Osteocyte (in vitro differentiated cells): Measurements from ENCODE around the gene ZFAND2A. TPM values are rescaled to one million over a fixed set of nuclear protein-coding genes. Genes with fewer than 3 reads are reported as not detected.

ENCODE experiments used
- DNase-seq: peaks from one replicate; pipeline ENCODE4 v3.0.0; 2021; ENCODE audit warnings: mixed read lengths; ENCODE audit not compliant: unreplicated experiment; ENCODE audit errors: extremely low spot score
- H3K27ac Mint-ChIP-seq: one replicate; pipeline ENCODE4 v1.8.0; 2021; ENCODE audit warnings: mild to moderate bottlenecking, mixed read lengths; ENCODE audit not compliant: unreplicated experiment
- H3K27me3 Mint-ChIP-seq: one replicate; pipeline ENCODE4 v1.8.0; 2021; ENCODE audit warnings: mixed read lengths; ENCODE audit not compliant: unreplicated experiment
- H3K36me3 Mint-ChIP-seq: one replicate; pipeline ENCODE4 v1.8.0; 2021; ENCODE audit warnings: mixed read lengths; ENCODE audit not compliant: unreplicated experiment
- H3K4me1 Mint-ChIP-seq: one replicate; pipeline ENCODE4 v1.8.0; 2021; ENCODE audit warnings: mixed read lengths; ENCODE audit not compliant: unreplicated experiment
- H3K4me3 Mint-ChIP-seq: one replicate; pipeline ENCODE4 v1.8.0; 2021; ENCODE audit warnings: mild to moderate bottlenecking, moderate library complexity, mixed read lengths; ENCODE audit not compliant: unreplicated experiment
- H3K9me3 Mint-ChIP-seq: one replicate; pipeline ENCODE4 v1.8.0; 2021; ENCODE audit warnings: mixed read lengths; ENCODE audit not compliant: unreplicated experiment
- total RNA-seq: library from RNA; stranded (reverse); gene quantifications from 2 replicates; pipeline ENCODE4 v1.2.1, GENCODE V29; 2021
- TF ChIP-seq, protein P1 (sequence below): fragments of 200-600 bp; sonication (generic); IDR thresholded peaks from 2 replicates; pipeline ENCODE4 v1.5.0; 2021; ENCODE audit warnings: antibody characterized with exemption, mild to moderate bottlenecking, moderate library complexity

The ZFAND2A gene
- total RNA-seq, 1 donor from 2014 or later = 18.3 TPM

DNA sequence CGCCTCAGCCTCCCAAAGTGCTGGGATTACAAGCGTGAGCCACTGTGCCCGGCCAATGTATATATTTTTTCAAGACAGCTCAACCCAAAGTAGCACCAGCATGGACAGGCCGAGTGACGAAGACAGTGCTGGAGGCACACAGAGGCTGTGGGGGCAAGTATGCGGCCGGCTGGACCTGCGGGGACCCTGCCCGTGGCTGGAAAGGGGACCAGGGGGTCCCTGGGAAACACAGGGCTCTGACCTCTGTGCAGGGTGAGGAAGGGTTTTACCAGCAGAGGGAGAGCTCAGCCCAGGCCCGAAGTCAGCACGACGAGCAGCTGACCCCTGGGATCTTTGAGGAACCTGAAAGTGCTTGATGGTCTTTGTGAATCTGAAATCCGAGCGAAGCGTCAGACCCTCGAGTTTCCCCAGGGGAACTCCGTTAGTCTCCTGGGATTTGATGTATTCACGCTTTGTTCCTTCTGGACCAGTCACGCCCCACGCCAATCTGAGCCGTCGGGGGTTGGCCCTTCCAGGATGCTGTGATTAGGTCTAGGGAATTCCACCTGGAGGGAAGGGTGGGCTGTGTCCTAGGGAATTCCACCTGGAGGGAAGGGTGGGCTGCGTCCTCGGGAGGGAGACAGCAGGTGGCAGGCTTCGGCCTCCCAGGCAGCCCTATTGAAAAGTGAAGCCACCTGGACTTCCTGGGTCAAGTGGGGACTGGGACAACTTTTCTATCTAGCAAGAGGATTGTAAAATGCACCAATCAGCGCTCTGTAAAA is 10.9 kb upstream of the ZFAND2A start:
- H3K27ac Mint-ChIP-seq = no peak overlapping the region

GRCh38 chr7:1169409-1170368 is 9.7 kb upstream of the ZFAND2A start:
- Mint-ChIP-seq H3K36me3 (no peaks in the 10 kb centered on the region), H3K9me3 (no peaks in the 10 kb centered on the region), H3K27ac (no peak overlapping the region), H3K4me3 (no peak overlapping the region), H3K4me1 (no peaks in the 10 kb centered on the region), H3K27me3 (no peaks in the 10 kb centered on the region)
- DNase-seq = no peak
- TF ChIP-seq, protein P1, sequence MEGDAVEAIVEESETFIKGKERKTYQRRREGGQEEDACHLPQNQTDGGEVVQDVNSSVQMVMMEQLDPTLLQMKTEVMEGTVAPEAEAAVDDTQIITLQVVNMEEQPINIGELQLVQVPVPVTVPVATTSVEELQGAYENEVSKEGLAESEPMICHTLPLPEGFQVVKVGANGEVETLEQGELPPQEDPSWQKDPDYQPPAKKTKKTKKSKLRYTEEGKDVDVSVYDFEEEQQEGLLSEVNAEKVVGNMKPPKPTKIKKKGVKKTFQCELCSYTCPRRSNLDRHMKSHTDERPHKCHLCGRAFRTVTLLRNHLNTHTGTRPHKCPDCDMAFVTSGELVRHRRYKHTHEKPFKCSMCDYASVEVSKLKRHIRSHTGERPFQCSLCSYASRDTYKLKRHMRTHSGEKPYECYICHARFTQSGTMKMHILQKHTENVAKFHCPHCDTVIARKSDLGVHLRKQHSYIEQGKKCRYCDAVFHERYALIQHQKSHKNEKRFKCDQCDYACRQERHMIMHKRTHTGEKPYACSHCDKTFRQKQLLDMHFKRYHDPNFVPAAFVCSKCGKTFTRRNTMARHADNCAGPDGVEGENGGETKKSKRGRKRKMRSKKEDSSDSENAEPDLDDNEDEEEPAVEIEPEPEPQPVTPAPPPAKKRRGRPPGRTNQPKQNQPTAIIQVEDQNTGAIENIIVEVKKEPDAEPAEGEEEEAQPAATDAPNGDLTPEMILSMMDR = peak; percentile 46

More for the DNA sequence above, 10.9 kb upstream of the ZFAND2A start:
- H3K36me3 Mint-ChIP-seq = no peaks in the 10 kb centered on the region
- no peak for DNase-seq
- H3K4me3 Mint-ChIP-seq = no peak overlapping the region
- H3K9me3 Mint-ChIP-seq = no peaks in the 10 kb centered on the region
- TF ChIP-seq, protein P1 = no peak
- H3K4me1 Mint-ChIP-seq = peaks cover 2% of the 10 kb centered on the region
- no peaks in the 10 kb centered on the region for H3K27me3 Mint-ChIP-seq

- H3K4me1 Mint-ChIP-seq = no peaks in the 10 kb centered on the region
- no peaks in the 10 kb centered on the region for H3K9me3 Mint-ChIP-seq
- TF ChIP-seq, protein P1 = no peak
- no peak overlapping the region for H3K4me3 Mint-ChIP-seq
- DNase-seq = no peak
- H3K27ac Mint-ChIP-seq = no peak overlapping the region
- no peaks in the 10 kb centered on the region for H3K27me3 Mint-ChIP-seq
- H3K36me3 Mint-ChIP-seq = no peaks in the 10 kb centered on the region
These were observed 8.4 kb upstream of the ZFAND2A start for GRCh38 chr7:1168422-1168821.

- peaks cover 2% of the 10 kb centered on the region for H3K36me3 Mint-ChIP-seq
- no peak overlapping the region for H3K4me3 Mint-ChIP-seq
- DNase-seq = no peak
- no peak overlapping the region for H3K27ac Mint-ChIP-seq
- H3K9me3 Mint-ChIP-seq = no peaks in the 10 kb centered on the region
- TF ChIP-seq, protein P1 = no peak
- peaks cover 9% of the 10 kb centered on the region for H3K4me1 Mint-ChIP-seq
- no peaks in the 10 kb centered on the region for H3K27me3 Mint-ChIP-seq
These were observed 4.4 kb upstream of the ZFAND2A start for GRCh38 chr7:1164436-1164835.

DNA sequence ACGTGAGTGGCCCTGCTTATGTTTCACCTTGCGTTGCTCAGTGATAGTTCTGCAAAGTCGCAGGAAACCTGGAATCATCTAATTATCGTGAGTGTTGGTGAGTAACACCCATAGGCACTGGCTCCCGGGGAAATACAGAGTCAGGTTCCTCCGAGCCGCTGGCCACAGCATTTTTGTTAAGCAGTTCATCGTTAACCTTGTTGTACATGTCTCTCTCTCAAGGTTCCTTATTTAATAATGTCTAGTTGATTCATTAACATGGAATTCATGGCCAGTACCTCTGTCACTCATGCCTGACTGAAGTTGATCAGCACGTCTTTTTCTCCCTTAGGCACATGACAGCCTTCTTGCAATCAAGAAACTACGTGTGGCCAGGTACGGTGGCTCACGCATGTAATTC is 3.1 kb upstream of the ZFAND2A start:
- no peak overlapping the region for H3K4me3 Mint-ChIP-seq
- H3K27me3 Mint-ChIP-seq = no peaks in the 10 kb centered on the region

More for the DNA sequence above, 3.1 kb upstream of the ZFAND2A start:
- Mint-ChIP-seq H3K4me1 (peaks cover 19% of the 10 kb centered on the region), H3K27ac (no peak overlapping the region), H3K36me3 (peaks cover 2% of the 10 kb centered on the region), H3K9me3 (no peaks in the 10 kb centered on the region)
- TF ChIP-seq, protein P1 = no peak
- no peak for DNase-seq
